Fibroblast of the aortic adventitia (primary cell): ENCODE measurements around the gene SERP1. TPM values are rescaled to one million over a fixed set of nuclear protein-coding genes. Genes with fewer than 3 reads are reported as not detected.

ENCODE experiments used
- DNase-seq: peaks from one replicate; pipeline ENCODE4 v3.0.0-alpha.2; 2010; ENCODE audit warnings: low read depth
- H3K4me3 ChIP-seq: 2 replicates; pipeline ENCODE4 v1.5.1; 2011; ENCODE audit warnings: low read depth, mild to moderate bottlenecking, control low read depth, low read length, moderate library complexity
- total RNA-seq: library from RNA; depleted of rRNA; stranded (reverse); fragments of >200 nt; gene quantifications from 2 replicates; pipeline ENCODE4 v1.2.3, GENCODE V29; 2012; ENCODE audit warnings: low replicate concordance
- TF ChIP-seq, protein P1 (sequence below): IDR thresholded peaks from 2 replicates; pipeline ENCODE4 v1.5.1; 2011; ENCODE audit warnings: mild to moderate bottlenecking, low read length, control low read depth, inconsistent platforms; ENCODE audit not compliant: insufficient read depth

Gene SERP1
- total RNA-seq, 1 donor = 119 TPM

DNA sequence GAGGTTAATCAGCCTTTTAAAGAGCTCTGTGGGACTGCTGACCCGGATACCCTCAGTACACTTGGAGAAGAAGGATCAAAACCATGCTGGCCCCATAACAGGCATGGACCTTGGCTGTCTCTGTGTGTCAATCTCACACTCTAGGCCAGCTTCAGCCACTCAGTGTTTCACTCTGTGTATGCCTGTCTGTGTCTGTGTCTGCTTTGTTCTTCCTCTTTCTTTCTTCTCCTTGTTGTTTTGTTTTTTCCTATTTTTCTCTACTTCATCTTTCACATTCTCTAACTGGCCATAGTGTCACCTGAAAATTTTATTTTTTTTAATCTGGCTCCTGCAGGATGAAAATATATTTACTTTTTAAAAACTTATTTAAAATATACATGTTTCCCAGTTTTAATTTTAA, 51.1 kb downstream of the SERP1 start:
- DNase-seq = no peak
- TF ChIP-seq, protein P1, sequence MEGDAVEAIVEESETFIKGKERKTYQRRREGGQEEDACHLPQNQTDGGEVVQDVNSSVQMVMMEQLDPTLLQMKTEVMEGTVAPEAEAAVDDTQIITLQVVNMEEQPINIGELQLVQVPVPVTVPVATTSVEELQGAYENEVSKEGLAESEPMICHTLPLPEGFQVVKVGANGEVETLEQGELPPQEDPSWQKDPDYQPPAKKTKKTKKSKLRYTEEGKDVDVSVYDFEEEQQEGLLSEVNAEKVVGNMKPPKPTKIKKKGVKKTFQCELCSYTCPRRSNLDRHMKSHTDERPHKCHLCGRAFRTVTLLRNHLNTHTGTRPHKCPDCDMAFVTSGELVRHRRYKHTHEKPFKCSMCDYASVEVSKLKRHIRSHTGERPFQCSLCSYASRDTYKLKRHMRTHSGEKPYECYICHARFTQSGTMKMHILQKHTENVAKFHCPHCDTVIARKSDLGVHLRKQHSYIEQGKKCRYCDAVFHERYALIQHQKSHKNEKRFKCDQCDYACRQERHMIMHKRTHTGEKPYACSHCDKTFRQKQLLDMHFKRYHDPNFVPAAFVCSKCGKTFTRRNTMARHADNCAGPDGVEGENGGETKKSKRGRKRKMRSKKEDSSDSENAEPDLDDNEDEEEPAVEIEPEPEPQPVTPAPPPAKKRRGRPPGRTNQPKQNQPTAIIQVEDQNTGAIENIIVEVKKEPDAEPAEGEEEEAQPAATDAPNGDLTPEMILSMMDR = no peak
- no peak overlapping the region for H3K4me3 ChIP-seq

DNA sequence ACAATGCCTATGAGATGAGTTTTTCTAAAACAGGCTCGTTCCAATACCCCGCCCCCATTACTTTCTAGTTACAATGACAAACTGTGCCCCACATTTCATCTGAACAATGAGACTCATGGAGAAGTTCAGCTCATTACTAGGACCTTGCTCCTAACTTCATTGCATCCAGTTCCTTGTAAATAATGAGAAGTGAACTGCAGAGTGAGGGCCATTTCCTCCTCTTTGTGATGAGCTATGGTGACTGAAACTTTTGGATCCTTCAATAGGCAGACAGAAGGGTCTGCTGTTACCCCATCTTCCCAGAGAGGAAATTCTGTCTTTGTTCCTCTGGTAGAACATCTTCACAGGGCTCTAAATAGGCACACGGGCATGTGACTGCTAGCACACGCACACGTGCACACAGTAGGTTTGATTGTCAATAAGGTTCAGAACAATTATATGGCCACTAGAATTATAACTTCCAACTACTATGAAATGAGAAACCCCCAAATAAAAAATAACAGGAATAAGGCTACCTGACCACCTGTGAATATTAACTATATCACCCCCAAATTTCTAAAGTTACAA, 51.8 kb downstream of the SERP1 start:
- no peak for DNase-seq
- TF ChIP-seq, protein P1 = no peak

More for the DNA sequence above, 51.8 kb downstream of the SERP1 start:
- H3K4me3 ChIP-seq = no peak overlapping the region

Other genes with a start within 250 kb of the SERP1 start
- 10.3 and 15.4 TPM in 2 replicates for gene TSC22D2, start 138.2 kb downstream of the SERP1 start, total RNA-seq
- 135 and 166 TPM in 2 replicates for gene EIF2A, start 291 bp upstream of the SERP1 start, total RNA-seq
- gene SELENOT, start 56.8 kb upstream of the SERP1 start, total RNA-seq = 37.9 and 150 TPM in 2 replicates
- gene ERICH6, start 157.4 kb upstream of the SERP1 start, total RNA-seq = 0.18 and 0.41 TPM in 2 replicates
- 16.9 and 22.5 TPM in 2 replicates for gene SIAH2, start 216.7 kb upstream of the SERP1 start, total RNA-seq